ENCODE measurements around the gene EMB.

DNA sequence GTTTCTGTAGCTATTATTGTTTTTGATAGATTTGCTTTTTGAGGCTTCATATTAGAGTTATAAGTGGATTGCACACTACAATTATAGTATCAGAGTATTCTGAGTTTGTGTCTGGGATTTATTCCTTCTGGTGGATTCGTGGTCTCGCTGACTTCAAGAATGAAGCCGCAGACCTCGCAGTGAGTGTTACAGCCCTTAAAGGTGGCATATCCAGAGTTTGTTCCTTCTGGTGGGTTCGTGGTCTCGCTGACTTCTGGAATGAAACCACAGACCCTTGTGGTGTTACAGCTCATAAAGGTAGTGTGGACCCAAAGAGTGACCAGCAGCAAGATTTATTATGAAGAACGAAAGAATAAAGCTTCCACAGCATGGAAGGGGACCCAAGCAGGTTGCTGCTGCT is 6.9 kb upstream of the EMB start:
- no peak for TF ChIP-seq CTCF (IDR thresholded peaks at IDR 0.05)
- no peak for TF ChIP-seq POLR2A (IDR thresholded peaks at IDR 0.05; ENCODE audit: low read depth)
- TF ChIP-seq EP300 (IDR thresholded peaks at IDR 0.05) = no peak
